Activated CD4-positive, alpha-beta T cell treated with anti-CD3 and anti-CD28 coated beads for 36 hours (primary cell): ENCODE results near the gene PRDM7. TPM values are rescaled to one million over a fixed set of nuclear protein-coding genes. Genes with fewer than 3 reads are reported as not detected.
A peak's percentile ranks its signal among the peaks of the same experiment; 100 is the strongest.
"Not testable (repeated sequence)": the region's sequence is repeated elsewhere in the genome, so short reads cannot be mapped to it uniquely, and the experiment has no call there.

Experiments used
- ATAC-seq: fragments of 200-7000 bp; cut with Tn5 transposase; one replicate; pipeline ENCODE4 v1.10.0; 2021; ENCODE audit warnings: mild to moderate bottlenecking, moderate library complexity
- CTCF ChIA-PET: fragments of 350-600 bp; sonication (Branson Sonifier 250); formaldehyde crosslinking; loops from one replicate; lab custom pipeline; 2021; ENCODE audit warnings: antibody characterized with exemption; lab: Charles Lee
- POLR2A ChIA-PET: fragments of 350-600 bp; sonication (Branson Sonifier 250); formaldehyde crosslinking; loops from one replicate; lab custom pipeline; 2021; ENCODE audit warnings: antibody characterized with exemption, inconsistent platforms; lab: Charles Lee
- DNase-seq: peaks from one replicate; pipeline ENCODE4 v3.0.0-alpha.2; 2020
- H3K27ac Mint-ChIP-seq: one replicate; pipeline ENCODE4 v1.8.0; 2021; ENCODE audit warnings: mixed read lengths
- H3K27me3 Mint-ChIP-seq: one replicate; pipeline ENCODE4 v1.8.0; 2021; ENCODE audit warnings: mixed read lengths
- H3K36me3 Mint-ChIP-seq: one replicate; pipeline ENCODE4 v1.8.0; 2021; ENCODE audit warnings: low read depth, mixed read lengths
- H3K4me1 Mint-ChIP-seq: one replicate; pipeline ENCODE4 v1.8.0; 2021; ENCODE audit warnings: mixed read lengths
- H3K4me3 Mint-ChIP-seq: one replicate; pipeline ENCODE4 v1.8.0; 2021; ENCODE audit warnings: mild to moderate bottlenecking, moderate library complexity, mixed read lengths
- H3K9me3 Mint-ChIP-seq: one replicate; pipeline ENCODE4 v1.8.0; 2021; ENCODE audit warnings: low read depth, mixed read lengths
- intact Hi-C, 2 experiments: fragments of 100-400 bp; cut with DNase I in 1 of 2; cut with micrococcal nuclease in 1 of 2; formaldehyde crosslinking; loops; one replicate each; pipeline versions ENCODE4 v1.14.2 to v1.15.1; 2022 to 2024; cut with DNase I, micrococcal nuclease
- total RNA-seq, 2 experiments: library from RNA; stranded (reverse); gene quantifications; one replicate each; pipeline ENCODE4 v1.2.3, GENCODE V29; 2021

The PRDM7 gene
- total RNA-seq, 2 experiments from 2014 or later = not detected

- H3K4me3 Mint-ChIP-seq, H3K9me3 Mint-ChIP-seq, H3K27me3 Mint-ChIP-seq, H3K36me3 Mint-ChIP-seq, H3K4me1 Mint-ChIP-seq, ATAC-seq, intact Hi-C loops, H3K27ac Mint-ChIP-seq, POLR2A ChIA-PET, DNase-seq, CTCF ChIA-PET: not testable (repeated sequence)
These were observed 20.0 kb upstream of the PRDM7 start for GRCh38 chr16:90097010-90097684.

GRCh38 chr16:90094791-90095190, 17.7 kb upstream of the PRDM7 start:
- DNase-seq, H3K36me3 Mint-ChIP-seq, H3K27ac Mint-ChIP-seq, CTCF ChIA-PET, H3K27me3 Mint-ChIP-seq, ATAC-seq, POLR2A ChIA-PET, H3K4me1 Mint-ChIP-seq, H3K4me3 Mint-ChIP-seq, intact Hi-C loops, H3K9me3 Mint-ChIP-seq: not testable (repeated sequence)

- ATAC-seq, H3K4me1 Mint-ChIP-seq, intact Hi-C loops, DNase-seq, H3K36me3 Mint-ChIP-seq, H3K9me3 Mint-ChIP-seq, H3K27ac Mint-ChIP-seq, POLR2A ChIA-PET, CTCF ChIA-PET, H3K4me3 Mint-ChIP-seq, H3K27me3 Mint-ChIP-seq: not testable (repeated sequence)
These were observed 17.2 kb upstream of the PRDM7 start for GRCh38 chr16:90094296-90094695.

GRCh38 chr16:90093799-90094198, 16.7 kb upstream of the PRDM7 start:
- DNase-seq, ATAC-seq, H3K36me3 Mint-ChIP-seq, H3K4me1 Mint-ChIP-seq, POLR2A ChIA-PET, intact Hi-C loops, H3K27me3 Mint-ChIP-seq, H3K4me3 Mint-ChIP-seq, CTCF ChIA-PET, H3K9me3 Mint-ChIP-seq, H3K27ac Mint-ChIP-seq: not testable (repeated sequence)

- ATAC-seq, POLR2A ChIA-PET, DNase-seq, H3K27ac Mint-ChIP-seq, H3K4me1 Mint-ChIP-seq, H3K9me3 Mint-ChIP-seq, H3K4me3 Mint-ChIP-seq, H3K27me3 Mint-ChIP-seq, H3K36me3 Mint-ChIP-seq, intact Hi-C loops, CTCF ChIA-PET: not testable (repeated sequence)
These were observed 15.7 kb upstream of the PRDM7 start for GRCh38 chr16:90092781-90093180.

GRCh38 chr16:90084215-90084950, 7.3 kb upstream of the PRDM7 start:
- no peaks in the 10 kb centered on the region for H3K9me3 Mint-ChIP-seq
- no peak for DNase-seq
- no peaks in the 10 kb centered on the region for H3K36me3 Mint-ChIP-seq
- peaks cover 4% of the 10 kb centered on the region for H3K27me3 Mint-ChIP-seq
- H3K4me1 Mint-ChIP-seq = peaks cover 18% of the 10 kb centered on the region
- ATAC-seq = no peak
- ChIA-PET POLR2A (no interaction called here), CTCF (no interaction called here)
- no peak overlapping the region for H3K4me3 Mint-ChIP-seq
- intact Hi-C loops = no loop called here
- no peak overlapping the region for H3K27ac Mint-ChIP-seq

- ChIA-PET POLR2A (no interaction called here), CTCF (interaction anchor here (1.5 to 1.8 kb wide), 2 partner anchors 19 to 50 kb away, joined by 5 to 7 read pairs; no protein-coding TSS in a partner anchor)
- Mint-ChIP-seq H3K27ac (peak overlapping the region; percentile 93), H3K36me3 (no peaks in the 10 kb centered on the region), H3K9me3 (no peaks in the 10 kb centered on the region), H3K4me1 (peaks cover 24% of the 10 kb centered on the region), H3K4me3 (peak overlapping the region; percentile 83), H3K27me3 (peaks cover 4% of the 10 kb centered on the region)
- ATAC-seq = peak; percentile 59
- peak; percentile 39 for DNase-seq
- intact Hi-C loops = no loop called here
These were observed 6.0 kb upstream of the PRDM7 start for GRCh38 chr16:90083139-90083538.

- peak overlapping the region; percentile 93 for H3K27ac Mint-ChIP-seq
- intact Hi-C loops = no loop called here
- no peaks in the 10 kb centered on the region for H3K9me3 Mint-ChIP-seq
- H3K27me3 Mint-ChIP-seq = peaks cover 2% of the 10 kb centered on the region
- ATAC-seq (no peak), DNase-seq (no peak)
- CTCF ChIA-PET = interaction anchor here (0.5 to 1.8 kb wide), 7 partner anchors 9 to 96 kb away, joined by 3 to 7 read pairs (median 3); no protein-coding TSS in a partner anchor
- peak overlapping the region; percentile 83 for H3K4me3 Mint-ChIP-seq
- peaks cover 37% of the 10 kb centered on the region for H3K4me1 Mint-ChIP-seq
- POLR2A ChIA-PET = no interaction called here
- no peaks in the 10 kb centered on the region for H3K36me3 Mint-ChIP-seq
These were observed 4.5 kb upstream of the PRDM7 start for GRCh38 chr16:90081606-90081970.

GRCh38 chr16:90078579-90078895, 1.4 kb upstream of the PRDM7 start:
- ChIA-PET CTCF (no interaction called here), POLR2A (no interaction called here)
- Mint-ChIP-seq H3K27ac (no peak overlapping the region), H3K36me3 (no peaks in the 10 kb centered on the region), H3K27me3 (peaks cover 10% of the 10 kb centered on the region), H3K4me3 (peak overlapping the region; percentile 78), H3K4me1 (peaks cover 40% of the 10 kb centered on the region), H3K9me3 (no peaks in the 10 kb centered on the region)
- DNase-seq (peak; percentile 11), ATAC-seq (no peak)
- intact Hi-C loops = no loop called here

- no peaks in the 10 kb centered on the region for H3K9me3 Mint-ChIP-seq
- H3K27ac Mint-ChIP-seq = peak overlapping the region; percentile 82
- DNase-seq (peak; percentile 55), ATAC-seq (peak; percentile 67)
- intact Hi-C loops = loop anchor here (1.0 to 2.0 kb wide), 8 partner anchors 31 to 392 kb away; partner anchors contain the start of genes CDK10 (in 1 of the 2), SPATA2L (in 1 of the 2) and TCF25 (in 1 of the 2)
- ChIA-PET CTCF (no interaction called here), POLR2A (no interaction called here)
- H3K4me3 Mint-ChIP-seq = peak overlapping the region; percentile 78
- H3K27me3 Mint-ChIP-seq = peaks cover 10% of the 10 kb centered on the region
- H3K36me3 Mint-ChIP-seq = no peaks in the 10 kb centered on the region
- H3K4me1 Mint-ChIP-seq = peaks cover 34% of the 10 kb centered on the region
These were observed 837 bp upstream of the PRDM7 start for GRCh38 chr16:90077757-90078578.

- CTCF ChIA-PET = interaction anchor here (1.4 kb wide), 1 partner anchor 9 kb away, joined by 4 read pairs; no protein-coding TSS in a partner anchor
- DNase-seq (no peak), ATAC-seq (no peak)
- H3K4me1 Mint-ChIP-seq = peaks cover 12% of the 10 kb centered on the region
- H3K36me3 Mint-ChIP-seq = no peaks in the 10 kb centered on the region
- H3K27me3 Mint-ChIP-seq = peaks cover 14% of the 10 kb centered on the region
- intact Hi-C loops = no loop called here
- no peaks in the 10 kb centered on the region for H3K9me3 Mint-ChIP-seq
- H3K27ac Mint-ChIP-seq = no peak overlapping the region
- H3K4me3 Mint-ChIP-seq = no peak overlapping the region
- POLR2A ChIA-PET = no interaction called here
These were observed 4.6 kb downstream of the PRDM7 start for GRCh38 chr16:90072442-90073105.
